Retinal pigment epithelial cell (primary cell): ENCODE data around the gene LRRIQ1.

ENCODE experiments used
- DNase-seq: peaks from one replicate; pipeline ENCODE4 v3.0.0-alpha.2; 2010; ENCODE audit warnings: low read depth
- H3K4me3 ChIP-seq: 2 replicates; pipeline ENCODE4 v1.5.1; 2011; ENCODE audit warnings: mild to moderate bottlenecking, low read length, control low read depth, moderate library complexity
- TF ChIP-seq, protein P1 (sequence below): conservative IDR thresholded peaks from 2 replicates; pipeline ENCODE4 v1.5.1; 2011; ENCODE audit warnings: low read depth, low read length, control low read depth, inconsistent platforms

The LRRIQ1 gene

GRCh38 chr12:85017618-85018017 is 18.5 kb upstream of the LRRIQ1 start:
- DNase-seq = no peak
- TF ChIP-seq, protein P1, sequence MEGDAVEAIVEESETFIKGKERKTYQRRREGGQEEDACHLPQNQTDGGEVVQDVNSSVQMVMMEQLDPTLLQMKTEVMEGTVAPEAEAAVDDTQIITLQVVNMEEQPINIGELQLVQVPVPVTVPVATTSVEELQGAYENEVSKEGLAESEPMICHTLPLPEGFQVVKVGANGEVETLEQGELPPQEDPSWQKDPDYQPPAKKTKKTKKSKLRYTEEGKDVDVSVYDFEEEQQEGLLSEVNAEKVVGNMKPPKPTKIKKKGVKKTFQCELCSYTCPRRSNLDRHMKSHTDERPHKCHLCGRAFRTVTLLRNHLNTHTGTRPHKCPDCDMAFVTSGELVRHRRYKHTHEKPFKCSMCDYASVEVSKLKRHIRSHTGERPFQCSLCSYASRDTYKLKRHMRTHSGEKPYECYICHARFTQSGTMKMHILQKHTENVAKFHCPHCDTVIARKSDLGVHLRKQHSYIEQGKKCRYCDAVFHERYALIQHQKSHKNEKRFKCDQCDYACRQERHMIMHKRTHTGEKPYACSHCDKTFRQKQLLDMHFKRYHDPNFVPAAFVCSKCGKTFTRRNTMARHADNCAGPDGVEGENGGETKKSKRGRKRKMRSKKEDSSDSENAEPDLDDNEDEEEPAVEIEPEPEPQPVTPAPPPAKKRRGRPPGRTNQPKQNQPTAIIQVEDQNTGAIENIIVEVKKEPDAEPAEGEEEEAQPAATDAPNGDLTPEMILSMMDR = no peak
- H3K4me3 ChIP-seq = no peak overlapping the region

- no peak overlapping the region for H3K4me3 ChIP-seq
- DNase-seq = no peak
- TF ChIP-seq, protein P1 = no peak
Observed at GRCh38 chr12:85018098-85018497, 18.1 kb upstream of the LRRIQ1 start.

DNA sequence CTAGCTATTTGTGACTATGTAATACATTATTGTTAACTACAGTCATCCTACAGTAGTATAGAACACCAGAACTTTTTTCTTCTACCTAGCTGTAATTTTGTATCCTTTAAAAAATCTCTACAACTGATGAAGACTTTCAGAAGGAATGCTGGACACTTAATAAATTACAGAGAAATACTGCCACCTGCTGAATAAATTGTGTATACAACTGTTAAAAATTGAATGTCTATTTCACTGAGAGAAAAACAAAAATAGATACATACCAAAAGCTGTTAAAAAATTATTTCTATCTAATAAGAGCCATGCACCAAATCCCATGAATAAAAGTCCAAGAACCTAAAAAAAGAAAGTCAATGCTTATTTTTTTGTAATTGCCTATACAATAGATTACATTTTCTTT is 6.7 kb upstream of the LRRIQ1 start:
- TF ChIP-seq, protein P1 = peak; percentile 36
- no peak overlapping the region for H3K4me3 ChIP-seq
- DNase-seq = no peak

DNA sequence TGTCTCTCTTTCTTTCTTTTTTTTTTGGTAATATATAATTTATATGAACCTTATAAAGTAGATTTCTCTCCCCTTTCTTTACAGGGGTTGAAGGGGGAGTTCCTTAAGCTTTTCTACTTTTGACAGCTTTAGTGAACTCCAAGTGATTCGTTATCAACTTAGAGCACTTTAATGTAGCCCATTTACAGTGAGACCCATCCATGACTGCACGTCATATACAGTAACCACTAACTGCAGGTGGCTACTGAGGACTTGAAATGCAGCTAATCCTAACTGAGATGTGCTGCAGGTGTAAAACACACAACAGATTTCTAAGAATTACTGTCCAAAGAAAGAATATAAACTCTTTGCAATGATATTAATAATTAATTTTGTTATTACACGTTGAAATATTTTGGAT is 582 bp downstream of the LRRIQ1 start:
- peak overlapping the region; percentile 86 for H3K4me3 ChIP-seq
- no peak for DNase-seq
- TF ChIP-seq, protein P1 = no peak

GRCh38 chr12:85041395-85041794 is 5.2 kb downstream of the LRRIQ1 start:
- no peak overlapping the region for H3K4me3 ChIP-seq
- TF ChIP-seq, protein P1 = no peak
- DNase-seq = no peak

GRCh38 chr12:85043829-85044228 is 7.7 kb downstream of the LRRIQ1 start:
- DNase-seq = no peak
- no peak overlapping the region for H3K4me3 ChIP-seq
- TF ChIP-seq, protein P1 = no peak

DNA sequence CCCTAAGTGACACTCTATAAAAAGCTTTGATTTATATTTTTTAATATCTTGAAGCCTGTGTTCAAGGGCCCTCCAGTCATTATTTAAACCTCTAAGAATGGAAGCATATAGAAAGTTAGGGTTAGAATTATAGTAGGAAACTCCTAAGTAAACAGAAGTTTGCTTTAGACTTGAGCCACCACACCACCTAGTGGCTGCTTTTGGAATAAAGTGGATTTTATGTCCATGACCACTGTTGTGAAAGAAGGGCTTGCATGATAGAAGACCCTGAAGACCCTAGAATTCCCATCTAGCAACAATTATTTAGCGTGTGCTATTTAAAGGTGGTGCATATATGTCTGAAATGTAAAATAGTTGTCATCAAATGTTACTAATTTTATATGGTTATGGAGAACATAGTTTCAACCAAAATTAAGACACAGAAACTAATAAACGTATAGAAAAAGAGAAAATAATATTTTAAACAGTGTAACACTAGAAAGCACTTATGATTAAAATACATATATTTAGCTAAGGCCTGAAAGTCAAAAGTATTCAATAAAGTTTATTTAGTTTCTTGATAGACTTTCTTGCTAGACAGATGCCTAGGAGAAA is 21.3 kb downstream of the LRRIQ1 start:
- TF ChIP-seq, protein P1 = peak; percentile 82
- no peak for DNase-seq
- no peak overlapping the region for H3K4me3 ChIP-seq
